HG02759 (cell line): Measurements from ENCODE around the gene HDGF.

Experiments used
- ATAC-seq: cut with Tn5 transposase; IDR thresholded peaks from one replicate; pipeline ENCODE4 v1.9.1; 2021; ENCODE audit warnings: mild to moderate bottlenecking, moderate library complexity; ENCODE audit not compliant: unreplicated experiment

HDGF gene

DNA sequence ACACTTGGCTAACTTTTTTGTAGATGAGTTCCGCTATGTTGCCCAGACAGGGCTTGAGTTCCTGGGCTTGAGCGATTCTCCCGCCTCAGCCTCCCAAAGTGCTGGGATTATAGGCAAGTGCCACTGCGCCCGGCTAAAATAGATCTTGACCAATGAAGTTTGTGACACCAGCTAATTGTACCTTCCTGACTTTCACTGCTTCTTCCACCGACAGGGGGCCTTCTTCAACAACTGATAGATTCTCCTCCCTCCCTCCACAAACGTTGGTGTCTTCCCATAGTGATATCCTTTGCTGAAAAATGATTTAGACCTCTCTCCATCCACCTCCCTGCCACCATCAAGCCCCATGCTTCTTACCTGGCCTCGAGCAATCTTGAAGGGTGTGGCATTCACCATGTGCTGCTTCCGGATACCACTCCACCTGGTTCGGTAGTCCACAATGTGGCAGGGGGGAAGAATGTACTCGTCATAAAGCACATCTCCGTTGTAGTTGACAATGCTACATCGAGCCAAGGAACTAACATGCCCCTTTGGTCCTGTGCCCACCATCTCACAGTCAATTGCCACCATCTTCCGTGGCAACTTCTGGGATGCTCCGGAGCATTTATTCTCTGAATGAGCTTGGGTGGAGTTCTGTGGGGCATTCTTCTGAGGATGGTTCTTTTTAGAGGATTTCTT, 24.8 kb downstream of the HDGF start:
- ATAC-seq: no peak

DNA sequence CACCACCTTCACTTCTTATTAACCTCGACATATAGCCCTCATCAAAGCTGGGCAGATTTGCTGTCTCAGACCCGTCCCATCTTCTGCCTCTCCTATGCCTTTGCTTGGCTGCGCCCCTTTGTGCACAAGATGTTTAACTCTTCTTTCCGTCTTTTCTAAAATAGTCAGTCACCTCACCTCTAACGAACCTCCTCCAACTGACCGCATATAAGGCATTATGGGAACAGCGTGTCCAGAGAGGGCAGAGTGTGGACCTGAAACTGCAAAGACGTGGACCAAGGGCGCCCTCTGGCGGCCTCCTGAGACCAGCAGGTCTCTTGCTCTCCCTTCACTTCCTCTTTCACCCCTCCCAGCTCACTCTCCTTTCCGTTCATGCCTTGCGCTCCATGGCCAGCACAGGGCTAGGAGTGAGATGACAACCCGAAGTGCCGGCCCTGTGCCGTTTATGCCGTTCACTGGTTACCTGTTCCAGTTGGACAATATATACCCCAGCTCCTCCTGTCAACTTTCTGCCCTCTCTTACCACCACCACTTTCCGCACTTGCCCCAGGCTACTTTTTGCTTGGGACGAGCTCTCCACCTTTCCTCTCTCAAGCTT, 25.7 kb downstream of the HDGF start:
- peak; percentile 32 for ATAC-seq

DNA sequence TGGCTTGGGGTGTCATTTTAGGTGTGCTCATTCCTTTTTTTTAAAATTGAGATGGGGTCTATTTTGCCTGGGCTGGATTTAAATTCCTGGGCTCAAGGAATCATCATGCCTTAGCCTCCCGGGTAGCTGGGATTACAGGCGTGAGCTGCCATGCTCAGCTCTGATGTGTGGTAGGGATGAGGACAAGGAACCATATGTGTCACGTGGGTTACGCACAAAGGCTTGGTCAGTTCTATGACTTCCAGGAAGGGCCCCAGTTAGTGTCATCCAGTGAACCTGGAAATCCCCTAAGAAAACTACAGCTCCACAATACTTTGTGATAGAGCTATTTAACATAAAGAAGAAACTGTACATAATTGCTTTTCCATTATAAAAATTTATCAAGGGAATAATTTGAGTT, 29.9 kb downstream of the HDGF start:
- no peak for ATAC-seq

DNA sequence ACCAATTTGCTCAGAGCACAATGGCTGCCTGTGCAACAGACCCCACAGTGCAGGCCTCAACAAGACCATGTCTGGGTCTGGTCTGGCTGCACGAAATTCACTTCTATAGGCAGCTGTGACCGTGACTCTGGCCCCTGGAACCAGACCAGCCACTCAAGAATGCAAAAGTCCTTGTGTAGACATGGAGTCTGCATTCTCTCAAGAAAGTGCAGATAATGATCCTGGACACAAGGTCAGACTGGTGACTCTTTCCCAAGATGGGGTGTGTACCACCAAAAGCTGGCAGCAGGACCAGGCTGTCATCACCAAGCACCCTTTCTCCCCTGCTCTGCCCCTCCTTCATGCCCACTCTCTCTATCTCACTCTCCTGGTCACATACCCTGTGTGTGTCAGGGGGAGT, 30.3 kb downstream of the HDGF start:
- ATAC-seq: no peak

DNA sequence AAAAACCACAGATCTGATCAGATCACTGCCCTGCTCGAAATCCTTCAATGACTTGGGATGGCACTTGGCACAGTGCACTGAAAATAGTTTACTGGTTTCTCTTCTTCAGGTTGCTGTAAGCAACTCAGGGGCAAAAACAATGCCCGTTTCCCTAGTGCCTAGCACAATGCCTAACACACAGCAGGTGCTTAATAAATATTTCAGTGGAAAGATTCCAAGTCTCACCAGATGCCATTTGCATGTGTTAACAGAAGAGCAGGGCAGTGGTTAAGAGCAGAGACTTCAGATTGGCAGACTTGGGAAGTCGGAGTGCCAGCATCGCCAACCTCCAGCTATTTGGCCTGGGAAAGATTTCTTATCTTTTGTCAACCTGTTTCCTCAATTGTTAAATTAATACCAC, 34.1 kb downstream of the HDGF start:
- no peak for ATAC-seq

DNA sequence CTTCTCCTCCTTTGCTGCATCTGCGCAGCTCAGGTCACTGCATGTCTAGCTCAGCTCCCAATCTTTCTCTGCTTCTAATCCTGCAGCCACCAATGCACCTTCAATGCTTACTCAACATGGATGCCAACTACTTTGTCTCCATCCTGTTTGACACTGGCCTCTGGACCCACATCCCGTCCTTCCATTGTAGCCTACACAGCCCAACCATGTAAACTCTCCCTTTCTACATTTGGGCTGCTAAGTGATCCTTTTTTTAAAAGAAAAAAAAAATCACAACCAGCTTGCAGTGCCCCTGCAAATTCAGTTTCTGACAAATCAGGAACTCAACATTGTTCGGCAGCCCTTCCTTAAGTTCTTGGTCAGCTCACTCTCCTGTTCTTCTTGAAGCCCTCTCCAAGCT, 36.6 kb downstream of the HDGF start:
- ATAC-seq: no peak

DNA sequence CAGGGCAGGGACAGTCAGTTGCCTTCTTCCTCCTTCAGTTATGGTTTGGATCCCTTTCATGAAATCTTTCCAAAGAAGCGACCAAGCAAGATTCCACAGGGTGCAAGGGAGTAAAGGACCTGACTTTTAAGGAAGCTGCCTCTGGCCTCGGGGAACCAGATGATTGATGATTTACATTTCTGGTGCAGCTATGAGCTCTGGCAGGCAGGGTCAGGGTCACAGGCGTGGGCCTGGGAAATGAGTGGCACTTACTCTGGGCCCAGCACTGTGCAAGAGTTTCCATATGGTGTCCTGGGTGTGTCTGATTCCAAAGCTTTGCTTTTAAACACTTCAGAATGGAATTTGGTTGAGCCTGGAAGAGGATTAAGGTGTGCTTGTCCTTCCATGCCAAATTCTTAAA, 38.8 kb downstream of the HDGF start:
- no peak for ATAC-seq

DNA sequence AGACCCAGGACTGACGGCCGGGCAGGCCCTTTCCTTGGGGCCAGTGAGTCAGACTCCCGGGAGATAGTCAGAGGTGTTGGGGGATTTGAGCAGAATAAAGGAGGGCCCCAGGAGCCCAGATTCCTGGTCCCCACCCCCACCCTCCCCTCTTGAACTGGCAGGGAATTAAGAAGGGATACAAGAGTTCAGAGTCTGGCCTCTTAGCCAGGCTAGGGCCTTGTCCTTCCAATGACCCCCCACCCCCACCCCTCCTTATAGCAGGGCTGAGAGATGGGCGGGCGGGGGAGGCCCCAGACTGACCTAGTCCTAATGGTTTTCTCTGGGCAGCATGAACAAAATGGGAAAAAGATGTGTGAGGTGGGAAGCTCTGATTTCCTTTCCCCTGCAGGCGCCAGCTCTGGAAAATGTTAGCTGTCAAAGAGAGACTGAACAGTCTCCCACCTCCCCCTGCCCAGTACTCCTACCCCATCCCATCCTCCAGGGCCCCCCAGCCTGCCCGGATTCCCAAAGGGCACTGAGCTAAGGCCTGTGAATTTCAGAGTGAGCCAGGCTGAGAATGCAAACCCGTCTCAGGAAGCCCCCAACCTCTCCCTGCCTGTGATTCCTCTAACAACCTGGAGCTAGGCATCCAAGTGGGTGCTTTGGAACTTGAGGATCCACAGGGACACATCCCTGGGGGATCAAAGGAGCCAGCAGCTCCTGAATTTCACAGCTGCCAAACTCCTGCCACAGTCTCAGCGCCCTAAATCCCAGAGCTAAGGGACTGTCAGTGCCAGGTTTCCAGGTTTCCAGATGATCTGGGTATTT, 40.3 kb downstream of the HDGF start:
- no peak for ATAC-seq

DNA sequence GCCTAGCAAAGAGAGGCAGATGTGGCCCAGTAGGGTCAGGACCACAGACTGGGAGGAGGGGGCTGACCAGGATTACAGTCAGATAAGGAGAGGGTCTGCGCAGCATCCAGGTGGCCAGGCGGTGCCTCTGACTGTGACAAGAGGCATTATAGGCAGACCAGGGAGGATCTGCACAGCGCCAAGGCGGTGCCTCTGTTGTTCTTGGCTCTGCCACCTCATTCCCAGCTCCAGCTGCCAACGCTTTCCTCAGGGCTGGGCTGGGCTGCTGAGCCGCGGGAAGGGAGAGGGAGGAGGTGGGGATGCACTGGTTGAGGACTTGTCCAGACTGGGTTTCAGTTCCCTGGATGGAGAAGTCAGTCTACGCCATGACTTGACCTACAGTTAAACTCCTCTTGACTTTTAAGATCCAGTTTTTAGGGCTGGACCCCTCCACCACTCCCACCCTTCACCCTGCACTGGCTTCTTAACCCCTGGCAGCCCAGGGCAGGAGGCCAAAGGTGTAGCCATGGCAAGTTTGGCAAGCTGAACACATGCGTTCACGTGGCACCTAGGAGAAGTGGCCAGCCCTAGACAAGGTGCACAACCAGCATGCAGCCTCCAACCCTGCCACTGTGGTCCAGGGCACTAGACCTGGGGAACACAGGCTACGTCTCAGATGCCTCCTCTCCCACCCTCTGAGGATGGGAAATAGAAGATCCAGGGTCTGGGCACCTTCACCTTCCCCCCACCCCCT, 41.6 kb downstream of the HDGF start:
- no peak for ATAC-seq

DNA sequence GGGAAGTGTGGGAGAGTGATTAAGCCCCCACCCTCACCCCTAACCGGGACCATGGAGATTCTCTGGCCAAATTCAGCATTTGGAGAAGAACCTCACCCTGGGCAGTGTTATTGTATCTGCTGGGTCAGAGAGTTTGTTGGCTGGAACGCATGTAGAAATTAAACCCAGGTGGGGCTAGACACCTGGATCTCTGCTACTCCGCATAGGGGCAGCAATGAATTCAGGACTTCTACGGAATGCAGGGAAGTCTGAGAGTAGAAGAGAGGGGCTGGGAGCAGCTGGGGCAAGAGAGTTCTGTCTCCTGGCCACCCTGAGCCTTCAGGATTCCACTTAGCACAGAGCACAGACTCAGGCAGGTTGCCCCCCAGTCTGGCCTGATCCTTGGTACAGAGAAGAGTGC, 42.4 kb downstream of the HDGF start:
- no peak for ATAC-seq

DNA sequence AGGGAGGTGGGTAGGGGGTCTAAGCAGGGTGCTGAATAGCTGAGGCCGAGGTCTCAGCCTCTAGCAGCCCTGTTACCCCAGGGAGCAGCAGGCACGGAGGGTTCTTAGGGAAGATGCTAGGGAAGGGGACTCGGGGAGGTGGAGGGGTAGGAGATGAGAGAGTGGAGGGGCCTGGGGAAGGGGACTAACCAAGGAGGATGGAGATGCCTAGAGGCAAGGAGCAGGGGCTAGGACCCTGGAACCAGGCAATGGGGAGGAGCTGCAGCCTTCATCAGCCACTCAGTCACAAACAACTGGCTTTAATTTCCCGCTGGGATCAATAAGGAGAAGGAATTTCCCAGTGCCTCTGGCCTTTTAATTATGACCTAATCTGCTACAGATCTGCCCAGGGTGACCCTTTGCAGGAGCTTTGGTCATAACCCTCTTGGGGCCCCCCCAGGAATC, 43.2 kb downstream of the HDGF start:
- ATAC-seq: no peak

DNA sequence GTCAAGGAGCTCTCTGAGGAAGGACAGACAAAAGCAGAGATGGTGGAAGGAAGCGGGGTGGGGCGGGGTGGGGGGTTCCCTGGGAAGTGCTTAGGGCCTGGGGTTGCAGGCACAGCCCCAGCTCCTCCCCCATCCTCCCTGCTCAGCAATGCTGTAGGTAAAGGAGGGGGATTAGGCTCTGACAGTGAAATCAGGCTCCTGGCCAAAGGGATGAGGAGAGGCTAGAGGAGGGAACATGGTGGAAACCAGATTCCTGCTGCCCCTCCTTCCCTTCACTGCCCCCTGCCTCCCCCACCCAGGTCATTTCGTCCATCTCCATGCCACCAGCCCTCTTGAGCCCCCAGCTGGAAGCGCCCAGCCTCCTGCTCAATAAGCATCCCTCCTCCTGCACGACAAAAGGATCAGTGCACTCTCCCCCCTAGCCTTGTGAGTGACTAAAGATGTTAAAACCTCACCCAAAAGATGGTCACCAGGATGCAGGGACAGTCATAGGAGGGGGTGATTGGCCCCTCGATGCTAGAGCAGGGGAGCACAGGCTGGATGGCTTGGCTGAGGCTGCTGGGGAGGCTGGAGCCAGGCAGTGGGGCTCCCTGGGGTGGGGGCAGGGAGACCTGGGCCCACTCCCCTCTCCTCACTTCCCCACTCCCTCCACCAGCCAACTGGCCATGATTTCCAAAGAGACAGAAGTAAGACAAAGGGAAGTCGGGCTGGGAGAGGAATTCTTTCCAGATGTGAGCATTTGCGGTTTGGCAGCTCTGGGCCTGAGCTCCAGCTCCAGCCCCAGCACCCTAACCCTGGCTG, 43.9 kb downstream of the HDGF start:
- no peak for ATAC-seq

DNA sequence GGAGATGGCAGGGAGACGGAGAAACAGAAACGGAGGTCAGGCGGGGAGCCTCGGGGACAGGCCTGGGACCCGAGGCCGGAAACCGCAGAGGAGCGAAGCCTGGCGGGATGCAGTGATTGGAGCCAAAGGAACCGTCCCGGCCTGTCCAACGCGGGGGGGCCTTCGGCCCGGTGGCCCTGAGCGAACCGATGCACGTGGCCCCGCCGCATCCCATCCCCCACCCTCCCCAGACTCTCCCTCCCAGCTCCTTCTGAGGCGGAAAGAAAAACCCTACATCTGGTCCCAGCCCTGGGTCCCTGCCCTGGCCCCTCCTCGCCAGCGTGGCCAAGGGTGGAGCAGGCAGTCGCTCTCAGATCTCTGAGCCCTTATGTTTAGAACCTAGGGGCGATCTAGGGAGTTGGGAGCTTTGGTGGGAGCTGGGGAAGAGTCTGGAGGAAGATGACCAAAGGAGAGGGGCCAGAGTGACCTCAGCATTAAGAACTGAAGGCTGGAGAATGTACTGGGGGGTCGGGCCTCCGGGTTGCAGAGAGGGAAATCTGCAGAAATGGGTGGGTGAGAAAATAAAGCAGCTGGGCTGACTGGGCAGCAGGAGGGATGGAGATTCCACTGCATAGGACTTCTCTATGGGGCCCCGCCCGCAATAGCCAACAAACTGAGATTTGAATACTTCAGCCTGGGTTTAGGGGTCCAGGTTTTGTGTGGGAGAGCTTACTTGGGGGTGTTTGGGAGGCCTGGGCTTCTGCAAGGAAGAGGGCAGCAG, 44.6 kb downstream of the HDGF start:
- ATAC-seq: no peak

DNA sequence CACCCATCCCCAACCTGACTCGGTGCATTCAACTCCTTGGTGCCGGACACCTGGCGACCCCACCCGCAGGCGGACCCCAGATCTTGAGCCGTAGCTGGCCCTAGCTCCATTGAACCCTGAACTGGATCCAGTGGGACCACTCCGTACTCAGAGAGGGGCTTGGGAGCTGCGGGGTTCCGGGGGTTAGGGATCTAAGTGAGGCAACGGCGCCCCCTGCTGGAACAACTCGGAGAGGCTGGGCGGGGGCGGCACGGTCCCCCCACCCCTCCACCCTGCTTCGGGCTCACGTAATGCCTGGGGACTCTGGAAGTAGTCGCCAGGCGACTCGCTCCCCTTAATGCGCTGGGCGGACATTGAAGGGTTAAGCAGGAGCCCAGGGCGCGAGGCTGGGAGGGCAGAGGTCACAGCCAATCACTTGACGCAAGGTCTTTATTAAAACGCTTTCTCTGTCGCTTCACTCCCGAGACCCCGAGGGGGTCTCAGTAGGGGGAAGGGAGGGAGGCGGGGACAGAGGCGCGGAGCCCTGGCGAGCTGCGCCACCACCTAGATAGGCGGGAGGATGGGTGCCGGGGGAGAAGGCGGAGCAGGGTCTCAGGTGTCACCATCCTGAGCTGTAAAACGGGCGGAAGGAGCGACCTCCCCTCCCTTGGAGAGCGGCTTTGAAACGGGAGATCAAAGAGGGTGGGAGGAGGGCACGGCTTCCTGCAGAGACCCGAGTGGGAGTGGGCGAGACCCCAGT, 45.4 kb downstream of the HDGF start:
- peak; percentile 40 for ATAC-seq

DNA sequence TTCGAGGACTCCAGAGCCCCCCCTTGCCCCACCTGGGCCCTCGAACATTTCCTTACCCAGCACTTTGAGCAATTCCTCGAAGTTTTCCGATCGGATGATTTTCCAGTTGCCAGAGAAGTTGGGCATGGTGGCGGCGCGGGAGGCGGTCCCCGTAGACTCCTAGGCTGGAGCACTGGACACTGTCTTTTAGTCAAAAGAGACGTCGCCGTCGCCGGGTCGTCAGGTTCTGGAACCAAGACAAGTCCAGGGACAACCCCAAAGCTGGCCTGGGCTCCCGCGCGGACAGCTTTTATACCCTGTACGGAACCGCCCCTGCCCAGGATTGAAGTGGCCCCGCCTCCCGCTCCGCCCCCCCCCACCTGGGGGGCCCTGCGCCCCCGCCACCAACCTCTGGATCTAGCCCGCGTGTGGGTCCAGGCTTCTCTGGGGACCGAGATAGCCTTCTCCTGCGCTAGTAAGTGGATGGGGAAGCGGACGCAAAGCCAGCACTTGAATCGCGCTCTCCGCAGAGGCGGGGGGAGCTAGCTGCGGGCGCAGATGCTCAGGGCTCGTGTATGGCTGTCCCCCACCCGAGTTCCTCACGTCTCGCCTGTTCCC, 46.1 kb downstream of the HDGF start, which contains the start of gene CRABP2:
Gene CRABP2, minus strand, starts transcription at position 263 of the 597 bp plus-strand sequence. Its CDS starts 137 bp downstream, at position 126.
- peak; percentile 6 for ATAC-seq

DNA sequence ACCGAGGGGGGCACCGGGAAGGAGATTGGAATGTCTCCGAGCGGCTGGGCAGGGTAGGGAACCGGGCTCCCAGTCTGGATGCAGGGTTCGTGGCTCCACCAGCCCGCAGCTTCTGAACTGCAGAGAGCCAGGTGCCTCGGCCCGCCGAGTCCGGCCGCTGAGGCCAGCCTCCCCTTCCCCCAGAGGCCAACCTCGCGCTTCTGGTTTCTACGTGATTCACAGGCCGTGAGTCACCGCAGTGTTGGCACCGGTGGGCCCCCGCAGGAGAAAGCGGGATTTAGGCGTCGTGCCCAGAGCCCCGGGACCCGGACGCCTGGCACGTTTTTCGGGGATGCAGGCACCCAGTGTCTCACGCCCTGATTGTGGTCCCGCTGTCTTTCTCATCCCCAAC, 46.5 kb downstream of the HDGF start:
- no peak for ATAC-seq

DNA sequence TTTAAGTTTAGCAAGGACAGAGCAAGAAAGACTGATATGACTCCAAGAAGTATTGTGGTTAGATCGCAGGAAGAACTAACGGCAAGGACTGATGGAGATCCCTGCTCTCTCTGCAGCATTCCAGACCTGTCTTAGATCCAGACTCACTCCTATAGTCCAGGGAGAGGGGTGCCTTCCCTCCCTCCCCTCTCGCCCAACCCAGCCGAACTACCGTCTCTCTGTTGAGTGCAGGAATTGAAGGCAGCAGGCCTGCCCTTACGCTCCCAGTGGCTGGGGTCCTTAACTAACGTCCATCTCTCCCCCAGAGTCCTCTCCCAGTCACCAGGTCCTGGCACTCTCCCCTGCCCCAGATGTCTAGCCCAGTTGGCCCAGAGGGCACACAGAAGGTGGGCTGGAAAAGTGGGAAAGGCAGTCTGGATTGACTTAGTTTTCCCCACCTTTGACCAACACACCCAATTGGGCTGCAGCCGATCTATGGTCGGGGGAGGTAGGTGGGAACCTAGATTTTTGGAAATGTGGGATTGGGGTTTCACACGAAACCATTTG, 47.2 kb downstream of the HDGF start:
- no peak for ATAC-seq

DNA sequence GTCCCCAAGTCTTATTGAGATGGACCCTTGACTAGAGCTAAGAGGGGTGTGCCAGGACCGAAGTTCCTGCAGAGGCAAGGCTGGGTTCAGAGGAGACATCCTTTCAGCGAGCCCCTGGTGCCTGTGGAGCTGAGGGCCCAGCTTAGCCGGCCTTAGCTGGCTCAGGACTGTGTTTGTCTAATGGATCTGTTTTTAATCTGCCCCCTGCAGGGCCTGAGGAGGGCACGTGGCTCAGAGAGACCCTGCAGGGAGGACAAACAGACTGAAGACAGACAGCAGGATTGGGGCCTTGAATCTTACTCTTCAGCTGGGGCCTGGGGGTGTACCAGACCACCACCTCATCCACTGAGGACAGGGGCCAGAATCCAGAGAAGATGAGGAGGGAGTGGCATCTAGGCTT, 47.7 kb downstream of the HDGF start:
- no peak for ATAC-seq
